GM21786 (cell line): Measurements from ENCODE around the gene IGSF10.
A peak's percentile ranks its signal among the peaks of the same experiment; 100 is the strongest.

Experiments used
- ATAC-seq: cut with Tn5 transposase; IDR thresholded peaks from one replicate; pipeline ENCODE4 v1.9.1; 2021; ENCODE audit not compliant: unreplicated experiment

IGSF10 gene

DNA sequence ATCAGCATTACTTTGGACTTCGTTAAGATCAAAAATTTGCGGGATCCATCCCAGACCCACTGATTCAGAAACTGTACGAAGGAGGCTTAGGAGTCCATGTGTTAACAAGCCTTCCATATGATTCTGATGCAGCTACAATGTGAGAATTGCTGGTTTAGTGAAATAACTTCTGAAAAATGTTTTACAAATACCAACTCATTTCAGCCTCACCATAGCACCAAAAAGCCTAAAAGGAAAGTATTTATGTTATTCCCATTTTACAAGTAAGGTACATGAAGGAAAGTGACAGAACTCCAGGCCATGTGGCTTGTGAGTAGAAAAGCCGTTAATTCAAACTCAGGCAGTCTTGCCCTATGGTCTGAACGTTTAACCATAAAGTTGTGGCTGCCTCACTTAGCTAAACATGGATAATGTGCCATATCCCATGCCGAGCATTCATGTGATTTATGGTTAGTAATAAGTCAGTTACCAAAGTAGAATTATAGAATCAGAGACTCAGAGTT lies 1.5 kb upstream of the IGSF10 start:
- ATAC-seq, result no peak

DNA sequence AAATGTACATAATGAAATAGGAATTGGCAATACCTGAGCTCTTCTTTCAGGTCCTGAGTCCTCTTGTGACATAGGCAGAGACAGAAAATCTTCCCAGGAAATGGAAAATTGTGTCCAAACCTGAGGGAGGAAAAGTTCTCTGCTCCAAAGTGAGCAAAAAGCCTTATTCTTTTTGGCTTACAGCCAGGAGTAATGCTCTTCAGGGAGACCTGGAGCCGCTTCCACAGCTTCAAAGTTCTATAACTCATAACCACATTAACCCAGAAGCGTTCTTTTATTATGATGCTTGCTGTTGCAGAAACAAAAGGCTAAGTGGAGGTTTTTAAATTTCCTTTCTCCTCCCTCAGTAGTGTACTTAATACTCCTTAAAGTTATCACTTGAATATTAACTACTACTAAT lies 633 bp downstream of the IGSF10 start:
- ATAC-seq, result no peak

DNA sequence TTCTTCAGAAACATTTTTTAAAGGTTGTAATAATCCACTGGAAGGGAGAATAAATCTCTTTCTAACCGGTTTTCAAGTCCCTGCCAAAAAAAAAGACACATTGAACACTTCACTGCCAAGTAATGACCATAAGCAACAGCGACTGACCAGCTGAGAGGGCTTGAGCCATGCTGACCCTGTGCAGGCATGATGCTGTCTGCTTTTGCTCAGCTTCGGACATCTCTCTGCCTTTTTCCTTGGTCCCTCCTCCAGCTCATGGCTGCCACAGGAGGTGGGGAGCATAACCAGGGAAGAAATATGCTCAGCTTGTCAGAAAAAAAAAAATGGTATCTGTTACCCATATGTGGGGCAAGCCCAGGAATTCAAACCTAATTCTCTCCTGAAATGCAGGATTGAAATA lies 1.5 kb downstream of the IGSF10 start:
- ATAC-seq, result no peak

DNA sequence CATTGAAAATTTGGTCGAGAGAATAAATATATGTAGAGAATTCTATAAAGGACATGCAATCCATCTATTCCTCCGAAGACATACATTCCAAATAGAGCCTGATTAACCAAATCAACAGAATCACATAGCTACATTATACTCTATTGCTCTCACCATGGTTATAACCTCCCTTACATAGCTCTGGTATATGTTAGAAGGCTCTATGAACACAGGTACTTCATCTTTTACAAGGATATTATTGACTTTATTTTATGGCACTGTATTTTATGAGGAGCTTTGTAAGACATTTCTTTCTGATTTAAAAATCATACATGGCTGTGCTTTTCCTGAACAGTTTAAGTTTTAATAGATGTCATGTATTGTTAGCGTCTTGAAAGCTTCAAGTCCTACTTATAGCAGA lies 4.8 kb downstream of the IGSF10 start:
- no peak for ATAC-seq

DNA sequence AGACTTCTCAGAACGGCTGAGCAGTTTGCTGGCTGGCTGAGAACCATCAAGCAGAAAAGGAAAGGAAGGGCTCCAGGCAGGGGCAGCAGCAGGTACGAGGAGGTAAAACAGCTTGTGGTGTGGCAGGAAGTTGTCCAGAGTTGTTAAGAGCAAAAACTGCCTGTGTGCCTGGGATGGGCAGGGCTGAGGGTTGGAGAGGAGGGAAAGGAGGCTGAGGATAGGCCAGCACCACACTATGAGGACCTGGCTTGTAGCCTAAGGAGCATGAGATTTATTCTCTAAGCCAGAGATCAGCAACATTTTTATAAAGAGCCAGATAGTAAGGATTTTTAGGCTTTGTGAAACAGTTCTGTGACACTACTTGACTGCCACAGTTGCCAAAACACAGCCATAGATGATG lies 8.0 kb downstream of the IGSF10 start:
- no peak for ATAC-seq

DNA sequence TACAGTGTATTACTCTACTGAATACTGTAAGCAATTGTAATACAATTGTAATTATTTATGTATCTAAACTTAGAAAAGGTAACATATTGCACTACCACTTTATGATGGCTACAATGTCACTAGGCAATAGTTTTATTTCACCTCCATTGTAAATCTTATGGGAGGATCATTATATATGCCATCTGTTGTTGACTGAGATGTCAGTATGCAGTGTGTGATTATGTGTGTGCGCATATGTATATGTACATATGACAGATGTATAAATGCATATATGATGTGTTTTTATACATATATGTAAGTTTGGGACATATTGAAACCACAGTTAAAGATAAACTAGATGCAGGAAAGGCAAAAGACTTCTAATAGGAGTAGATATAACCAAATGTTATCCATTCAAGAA lies 8.5 kb downstream of the IGSF10 start:
- ATAC-seq, result no peak

DNA sequence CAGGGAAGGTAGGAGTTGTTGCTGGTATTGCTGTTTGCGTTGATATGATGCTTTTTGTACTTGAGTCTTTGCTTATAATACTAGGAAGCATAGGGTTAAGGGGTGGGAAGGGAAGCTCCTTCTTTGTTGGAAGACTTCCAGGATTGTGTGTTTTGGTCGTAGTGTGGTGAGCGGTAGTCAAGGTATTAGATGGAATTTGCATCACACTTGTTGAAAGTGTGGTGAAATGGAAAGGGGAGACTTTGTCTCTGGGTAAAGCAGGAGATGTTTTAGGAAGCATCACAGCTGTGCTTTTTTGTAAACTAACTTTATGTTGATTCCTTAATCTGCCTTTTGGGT lies 14.9 kb downstream of the IGSF10 start:
- no peak for ATAC-seq

DNA sequence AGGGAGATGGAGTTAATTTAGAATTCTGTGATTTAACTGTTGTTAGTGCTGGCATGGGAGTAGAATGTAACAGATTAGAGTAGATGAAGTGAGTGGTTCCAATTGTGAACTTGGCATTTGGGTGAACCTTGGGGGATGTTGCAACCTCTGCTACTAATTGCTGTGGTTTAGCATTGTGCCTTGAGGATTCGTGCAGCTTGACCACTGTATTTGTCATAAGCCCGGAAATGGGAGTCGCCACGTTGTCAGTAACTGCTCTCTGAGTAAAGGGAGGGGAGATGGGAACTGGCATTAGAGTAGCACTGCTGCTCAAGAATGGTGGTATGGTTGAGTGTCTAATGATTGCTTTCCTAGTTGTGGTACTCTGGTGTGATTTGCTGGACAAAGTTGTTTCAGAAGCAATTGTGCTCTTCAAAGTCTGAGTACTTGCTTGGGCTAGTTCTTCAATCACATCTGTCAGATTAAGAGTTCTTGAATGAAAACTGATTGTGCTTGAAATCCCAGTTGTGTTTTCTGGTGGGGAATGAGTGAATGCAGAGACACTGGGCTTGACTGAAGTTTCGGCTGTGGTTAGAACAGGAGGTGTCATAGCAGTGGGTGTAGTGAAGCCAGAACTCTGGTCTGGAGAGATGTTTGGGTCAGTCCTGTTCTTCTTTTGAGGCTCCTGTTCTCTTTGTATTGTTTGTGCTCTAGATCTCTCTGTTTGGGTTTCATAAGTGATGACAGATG lies 15.4 kb downstream of the IGSF10 start:
- ATAC-seq, result no peak

DNA sequence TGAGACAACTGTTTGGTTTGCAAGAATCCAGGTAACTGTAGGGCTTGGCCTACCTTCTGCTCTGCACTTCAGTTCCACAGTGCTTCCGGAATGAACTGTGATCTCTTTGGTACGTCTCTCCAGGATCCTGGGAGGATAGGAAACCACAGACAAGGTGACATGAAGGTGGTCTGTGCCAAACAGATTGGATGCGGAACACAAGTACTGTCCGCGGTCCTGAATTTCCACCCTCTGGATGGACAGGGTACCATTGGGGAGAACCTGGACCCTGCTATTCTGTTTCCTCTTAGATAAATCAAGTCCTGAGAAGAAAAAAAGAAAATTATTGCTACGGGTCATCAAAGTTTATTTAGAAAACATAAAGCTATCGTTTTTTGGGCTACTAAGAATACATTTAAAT lies 17.3 kb downstream of the IGSF10 start:
- ATAC-seq, result no peak

DNA sequence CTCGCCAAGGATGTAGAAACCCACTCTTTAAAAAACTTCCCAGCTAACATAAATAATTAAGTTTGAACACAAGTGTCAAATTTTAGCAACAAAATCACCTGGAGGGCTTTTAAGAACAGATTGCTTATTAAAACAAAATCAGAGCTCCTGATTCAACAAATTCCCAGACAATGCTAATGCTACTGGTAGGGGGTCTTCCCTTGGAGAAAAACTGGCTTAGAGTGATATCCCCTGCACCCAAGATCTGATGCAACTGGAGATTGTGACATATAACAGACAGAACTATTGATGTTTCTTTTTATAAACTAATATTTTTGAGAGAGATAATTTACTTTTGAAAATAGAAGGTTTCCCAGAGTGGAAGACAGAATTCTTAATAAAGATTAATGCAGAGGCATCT lies 19.9 kb downstream of the IGSF10 start:
- ATAC-seq, result no peak

DNA sequence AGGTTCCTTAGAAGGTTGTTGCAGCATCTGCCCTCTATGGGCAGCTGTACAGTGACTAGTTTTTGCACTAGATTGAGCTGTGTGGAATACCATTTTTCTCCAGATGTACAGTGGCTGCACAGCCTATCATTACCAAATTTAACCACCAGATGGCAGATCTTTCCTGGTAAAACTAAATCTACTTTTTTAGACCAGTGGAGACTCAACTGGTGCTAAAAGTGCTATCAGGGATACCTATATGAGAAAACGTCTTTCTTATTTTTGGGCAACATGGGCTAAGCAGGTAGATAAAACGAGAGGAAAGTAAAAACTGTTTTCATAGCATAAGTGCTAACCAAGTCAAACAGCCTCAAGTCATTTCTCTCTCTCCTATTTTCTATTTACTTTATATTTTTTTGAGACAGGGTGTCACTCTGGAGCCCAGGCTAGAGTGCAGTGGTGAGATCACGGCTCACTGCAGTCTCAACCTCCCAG lies 21.2 kb downstream of the IGSF10 start:
- ATAC-seq, result peak; percentile 86

DNA sequence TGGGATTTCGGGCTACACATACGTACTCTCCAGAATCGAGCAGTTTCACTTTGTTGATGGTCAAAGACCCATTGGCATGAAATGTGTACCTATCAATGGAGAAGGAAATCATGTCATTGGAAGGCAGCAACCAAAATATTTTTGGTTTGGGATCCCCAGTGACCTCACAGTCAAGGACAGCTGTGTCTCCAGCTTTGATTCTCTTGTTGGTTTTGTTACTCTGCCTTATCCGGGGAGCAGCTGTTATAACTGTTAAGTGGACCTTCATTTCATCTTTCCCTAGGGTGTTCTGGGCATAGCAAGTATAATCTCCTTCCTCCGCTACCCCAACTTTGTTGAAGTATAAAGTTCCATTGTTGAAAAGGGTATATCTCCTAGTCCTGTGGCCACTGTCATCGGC lies 23.0 kb downstream of the IGSF10 start:
- no peak for ATAC-seq

DNA sequence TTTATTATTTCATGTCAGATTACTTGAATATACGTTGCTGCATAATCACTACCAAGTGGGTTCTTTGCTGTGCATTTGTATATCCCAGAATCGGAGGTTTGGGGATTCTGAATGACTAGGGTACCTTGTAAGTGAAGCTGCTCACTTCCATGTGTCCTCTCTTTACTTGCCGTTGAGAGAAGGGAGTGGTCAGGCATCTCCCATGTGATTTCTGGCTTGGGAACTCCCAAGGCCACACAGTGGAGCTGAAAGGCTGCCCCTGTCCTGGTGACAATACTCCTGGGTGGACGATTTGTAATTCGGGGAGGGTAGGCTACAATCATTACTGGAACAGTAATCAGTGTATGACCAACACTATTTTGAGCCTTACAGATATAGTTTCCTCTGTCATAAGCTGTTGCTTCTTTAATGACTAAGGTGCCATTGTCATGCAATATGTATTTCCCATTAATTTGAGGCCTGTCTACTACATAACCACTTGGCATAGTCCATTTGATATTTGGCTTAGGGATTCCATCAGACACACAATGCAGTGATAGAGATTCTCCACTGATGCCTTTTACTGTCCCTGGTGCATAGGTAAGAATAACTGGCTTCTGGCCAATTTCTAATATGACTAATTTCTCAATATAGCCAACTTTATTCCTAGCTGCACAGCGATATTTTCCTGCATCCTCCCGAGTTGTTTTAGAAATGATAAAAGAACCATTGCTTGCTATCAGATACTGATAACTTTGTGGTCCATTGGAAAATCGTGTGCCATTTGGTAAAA lies 24.0 kb downstream of the IGSF10 start:
- no peak for ATAC-seq

DNA sequence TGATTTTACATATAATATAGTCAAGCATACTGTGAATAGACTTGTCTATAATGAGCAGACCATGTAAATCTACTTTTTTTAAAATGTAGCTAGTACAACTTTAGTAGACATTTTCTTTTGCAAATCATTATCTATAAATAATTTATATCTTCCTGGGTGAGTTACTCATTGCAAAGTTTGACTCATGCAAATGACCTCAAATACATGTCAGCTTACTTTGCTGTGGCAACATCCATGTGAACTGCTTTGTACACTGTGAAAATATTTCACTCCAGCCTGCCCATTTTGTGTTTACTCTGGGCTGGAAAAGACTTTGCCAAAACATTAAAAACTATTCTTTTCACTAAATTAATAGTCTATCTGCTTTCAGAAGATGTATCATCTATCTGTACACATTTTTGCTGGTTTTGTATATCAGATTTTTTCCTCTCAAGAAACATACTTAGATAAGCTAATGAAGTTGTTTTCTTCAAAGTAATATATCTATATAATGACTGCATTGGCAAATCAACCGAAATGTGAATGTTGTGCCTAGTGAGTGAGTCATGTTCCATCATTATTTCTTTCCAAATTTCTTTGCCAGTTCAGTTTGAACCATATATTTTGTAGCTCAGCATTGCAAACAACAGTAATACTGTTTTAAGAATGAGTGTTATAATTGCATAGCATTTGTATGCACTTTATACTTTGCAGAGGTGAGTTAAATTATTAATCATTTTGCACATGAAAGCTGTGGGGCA lies 26.5 kb downstream of the IGSF10 start:
- ATAC-seq, result no peak

DNA sequence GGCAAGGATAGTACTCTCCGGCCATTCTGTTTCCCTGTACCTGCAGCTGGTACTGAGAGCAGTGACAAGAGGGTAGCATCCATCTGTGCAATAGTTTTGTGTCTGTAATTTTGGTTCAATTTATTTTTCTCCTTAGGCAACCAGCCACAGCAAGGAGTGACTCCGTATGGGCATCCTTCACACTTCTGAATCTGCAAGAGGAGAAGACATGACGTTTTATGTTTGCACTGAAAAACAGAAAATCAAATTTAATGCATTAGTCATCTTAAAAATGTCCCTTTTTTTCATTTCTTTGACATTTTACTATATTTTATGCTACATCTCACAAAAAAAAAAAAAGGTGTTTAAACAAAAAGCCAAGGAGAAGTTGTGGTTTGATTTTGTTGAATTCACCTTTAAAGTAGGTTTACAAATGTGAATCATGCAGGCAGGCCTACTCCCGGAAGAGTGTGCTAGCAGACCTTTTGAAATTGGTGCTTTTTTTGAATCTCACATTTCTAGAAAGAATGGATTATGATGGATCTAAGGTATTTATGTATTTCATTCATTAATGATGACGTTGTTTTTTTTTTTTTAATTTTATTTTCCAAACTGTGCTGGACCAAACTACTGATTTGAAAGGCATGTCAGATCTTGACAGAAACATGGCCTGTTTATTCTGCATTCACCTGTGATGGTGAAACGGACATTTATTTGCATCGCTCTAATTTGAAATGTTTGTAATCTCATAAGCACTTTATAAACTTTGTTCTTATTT lies 28.1 kb downstream of the IGSF10 start:
- no peak for ATAC-seq

DNA sequence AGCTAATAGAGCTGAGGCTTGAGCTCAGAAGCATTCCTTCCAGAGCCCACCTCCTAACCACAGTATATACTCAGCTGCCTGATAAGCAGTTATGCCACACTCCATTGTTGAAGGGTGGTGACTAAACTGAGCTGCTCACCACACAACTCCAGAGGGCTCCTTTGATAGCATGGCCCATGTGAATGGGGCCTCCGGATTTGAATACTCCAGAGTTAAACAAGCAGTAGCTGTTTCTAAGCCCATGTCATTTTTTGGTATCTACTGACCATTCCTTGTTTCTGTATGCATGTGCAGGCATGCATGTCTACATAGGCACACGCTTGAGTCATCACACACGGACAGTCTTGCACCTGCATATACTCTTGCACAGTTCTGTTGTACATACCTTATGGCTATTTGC lies 28.9 kb downstream of the IGSF10 start:
- ATAC-seq, result no peak

DNA sequence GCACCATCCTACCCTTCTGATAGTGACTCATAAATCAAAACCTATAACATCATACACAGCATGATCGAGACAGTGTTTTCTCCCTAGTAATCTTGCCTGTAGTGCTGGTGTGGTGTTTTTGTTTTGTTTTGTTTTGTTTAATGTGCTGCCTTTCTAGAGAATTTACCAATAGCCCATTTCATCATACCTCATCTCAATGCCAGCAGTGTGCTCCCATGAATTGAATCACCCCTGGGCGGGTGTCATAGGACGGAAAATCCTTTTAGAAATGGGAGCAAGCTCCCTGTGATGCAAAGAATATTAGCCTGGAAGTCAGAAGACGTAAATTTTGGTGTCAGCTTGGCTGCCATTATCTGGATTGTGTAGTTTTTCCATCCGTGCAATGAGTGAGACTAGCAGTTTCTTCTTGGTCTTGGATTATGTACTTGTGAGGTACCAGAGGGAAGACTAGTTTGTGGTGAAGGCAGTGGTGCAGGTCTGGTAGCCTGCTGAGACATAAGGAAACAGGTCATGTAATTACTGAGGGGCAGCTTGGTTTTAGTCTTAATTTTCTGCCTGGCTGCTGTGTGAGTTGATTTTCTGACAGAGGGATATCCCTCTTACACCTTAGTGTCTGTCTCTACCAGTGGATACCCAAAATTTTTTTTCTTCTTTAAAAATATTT lies 29.9 kb downstream of the IGSF10 start:
- ATAC-seq, result no peak

DNA sequence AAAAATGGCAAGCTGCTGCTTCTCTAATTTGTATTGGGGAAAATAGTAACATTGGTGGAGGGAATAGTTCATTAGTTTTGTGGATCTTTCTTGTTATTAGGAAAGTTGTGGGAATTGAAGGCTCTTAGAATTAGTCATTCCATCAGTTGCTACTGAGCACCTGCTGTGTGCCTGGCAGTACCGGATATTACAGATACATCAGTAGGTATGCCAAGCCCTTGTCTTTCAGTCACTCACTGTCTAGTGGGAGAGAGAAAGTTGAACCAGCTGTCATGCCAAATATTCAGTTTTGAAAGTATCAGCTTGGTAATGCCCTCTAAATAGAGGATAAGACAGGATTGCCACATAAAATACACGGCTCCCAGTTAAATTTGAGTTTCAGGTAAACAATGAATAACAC lies 32.5 kb downstream of the IGSF10 start:
- no peak for ATAC-seq

DNA sequence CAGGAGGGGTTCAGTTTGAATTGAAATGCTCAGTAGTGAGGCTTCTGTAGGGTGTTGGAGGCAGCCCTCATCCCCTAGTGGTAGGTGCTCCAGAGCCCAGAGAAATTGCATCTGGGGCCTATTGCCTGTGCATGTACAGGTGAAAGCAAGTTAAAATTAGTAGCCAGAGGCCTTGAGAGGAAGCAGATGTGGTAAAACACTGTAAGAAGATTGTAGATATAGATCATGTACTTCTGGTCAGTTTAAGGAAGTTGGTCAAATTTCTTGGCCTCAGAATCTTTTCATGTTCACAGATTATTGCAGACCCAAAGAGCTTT lies 34.6 kb downstream of the IGSF10 start:
- ATAC-seq, result peak; percentile 90

DNA sequence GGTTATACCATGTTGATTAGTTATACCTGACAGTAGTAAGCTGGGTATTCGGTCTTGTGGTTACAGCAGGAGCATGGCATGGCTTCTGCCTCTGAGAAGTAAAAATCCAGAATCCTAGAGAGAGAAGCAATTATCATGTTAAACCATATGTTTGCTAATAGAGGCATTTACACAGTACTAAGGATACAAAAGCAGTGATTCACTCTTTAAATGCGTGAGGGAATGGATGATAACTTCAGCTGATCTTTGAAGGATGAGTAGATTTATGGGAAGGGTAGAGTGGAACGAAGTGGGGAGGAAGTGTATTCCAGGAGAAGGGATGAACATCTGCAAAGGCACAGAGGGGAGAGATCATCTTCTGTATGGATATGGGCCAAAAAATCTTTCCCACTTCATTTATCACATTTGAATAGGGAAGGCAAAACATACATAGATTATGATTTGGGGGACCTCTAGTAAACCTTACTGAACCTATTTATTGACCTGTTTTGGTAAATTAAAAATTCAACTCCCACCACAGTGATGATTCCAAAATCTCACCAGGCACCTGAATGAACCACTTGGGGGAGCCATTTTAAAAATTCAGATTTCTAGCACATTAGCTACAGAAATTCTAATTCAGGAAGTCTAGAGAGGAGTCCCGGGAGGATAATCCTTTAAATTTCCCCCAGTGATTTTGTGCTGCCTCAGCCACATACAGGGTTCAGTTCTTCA lies 35.1 kb downstream of the IGSF10 start:
- ATAC-seq, result peak; percentile 26
